WI38 (cell line): ENCODE results near the gene FOXJ1.
A peak's percentile ranks its signal among the peaks of the same experiment; 100 is the strongest.

Experiments
- H3K4me3 ChIP-seq: 2 replicates; pipeline ENCODE4 v1.5.1; 2011; ENCODE audit warnings: low read depth, mild to moderate bottlenecking, control low read depth, low read length
- TF ChIP-seq, protein P1 (sequence below): IDR thresholded peaks from 2 replicates; pipeline ENCODE4 v1.5.1; 2012; ENCODE audit warnings: low read depth, mild to moderate bottlenecking, control low read depth, low read length

The FOXJ1 gene

DNA sequence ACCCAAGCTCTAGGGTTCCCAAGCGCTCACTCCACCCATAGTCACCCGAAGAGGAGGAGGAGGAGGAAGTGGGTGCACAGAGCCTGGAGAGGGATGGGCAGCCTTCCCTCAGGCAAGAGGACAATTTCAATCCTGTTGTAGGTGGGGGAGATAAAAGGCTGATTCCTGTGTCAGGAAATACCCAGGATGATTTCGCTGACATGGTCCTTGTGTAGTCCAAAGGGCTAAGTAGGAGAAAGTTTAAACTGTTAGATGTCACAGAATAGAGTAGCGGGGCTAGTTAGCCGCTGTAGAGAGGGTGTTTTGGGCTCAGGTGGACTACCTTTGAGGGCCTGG, 36.2 kb downstream of the FOXJ1 start:
- no peak overlapping the region for H3K4me3 ChIP-seq
- TF ChIP-seq, protein P1, sequence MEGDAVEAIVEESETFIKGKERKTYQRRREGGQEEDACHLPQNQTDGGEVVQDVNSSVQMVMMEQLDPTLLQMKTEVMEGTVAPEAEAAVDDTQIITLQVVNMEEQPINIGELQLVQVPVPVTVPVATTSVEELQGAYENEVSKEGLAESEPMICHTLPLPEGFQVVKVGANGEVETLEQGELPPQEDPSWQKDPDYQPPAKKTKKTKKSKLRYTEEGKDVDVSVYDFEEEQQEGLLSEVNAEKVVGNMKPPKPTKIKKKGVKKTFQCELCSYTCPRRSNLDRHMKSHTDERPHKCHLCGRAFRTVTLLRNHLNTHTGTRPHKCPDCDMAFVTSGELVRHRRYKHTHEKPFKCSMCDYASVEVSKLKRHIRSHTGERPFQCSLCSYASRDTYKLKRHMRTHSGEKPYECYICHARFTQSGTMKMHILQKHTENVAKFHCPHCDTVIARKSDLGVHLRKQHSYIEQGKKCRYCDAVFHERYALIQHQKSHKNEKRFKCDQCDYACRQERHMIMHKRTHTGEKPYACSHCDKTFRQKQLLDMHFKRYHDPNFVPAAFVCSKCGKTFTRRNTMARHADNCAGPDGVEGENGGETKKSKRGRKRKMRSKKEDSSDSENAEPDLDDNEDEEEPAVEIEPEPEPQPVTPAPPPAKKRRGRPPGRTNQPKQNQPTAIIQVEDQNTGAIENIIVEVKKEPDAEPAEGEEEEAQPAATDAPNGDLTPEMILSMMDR = no peak

DNA sequence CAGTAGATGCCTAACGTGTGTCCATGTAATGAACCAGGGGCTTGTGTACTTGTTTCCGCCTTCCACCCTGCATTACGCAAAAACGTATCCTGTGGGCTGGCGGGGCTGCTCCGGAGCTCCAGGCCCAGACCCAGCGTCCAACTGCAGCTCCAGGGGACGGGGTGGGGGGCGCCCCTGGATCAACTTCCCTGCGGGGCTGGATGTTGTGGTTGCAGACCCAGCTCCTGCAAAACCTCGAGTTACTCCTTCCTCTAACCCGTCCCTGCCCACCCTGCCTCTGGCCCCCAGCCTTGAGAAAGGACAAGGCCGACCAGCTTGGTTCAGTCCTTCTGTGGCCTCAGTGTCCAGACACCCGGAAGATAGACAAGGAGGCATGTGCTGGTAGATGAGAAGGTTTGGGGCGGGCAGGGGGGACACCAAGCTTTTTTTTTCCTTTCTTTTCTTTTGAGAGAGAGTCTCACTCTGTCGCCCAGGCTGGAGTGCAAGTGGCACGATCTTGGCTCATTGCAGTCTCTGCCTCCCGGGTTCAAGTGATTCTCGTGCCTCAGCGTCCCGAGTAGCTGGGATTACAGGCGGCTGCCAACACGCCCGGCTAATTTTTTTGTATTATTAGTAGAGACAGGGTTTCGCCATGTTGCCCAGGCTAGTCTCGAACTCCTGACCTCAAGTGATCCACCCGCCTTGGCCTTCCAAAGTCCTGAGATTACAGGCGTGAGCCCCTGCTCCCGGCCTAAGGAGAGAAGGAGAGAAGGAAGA, 36.7 kb downstream of the FOXJ1 start:
- peak overlapping the region; percentile 75 for H3K4me3 ChIP-seq
- TF ChIP-seq, protein P1 = no peak

DNA sequence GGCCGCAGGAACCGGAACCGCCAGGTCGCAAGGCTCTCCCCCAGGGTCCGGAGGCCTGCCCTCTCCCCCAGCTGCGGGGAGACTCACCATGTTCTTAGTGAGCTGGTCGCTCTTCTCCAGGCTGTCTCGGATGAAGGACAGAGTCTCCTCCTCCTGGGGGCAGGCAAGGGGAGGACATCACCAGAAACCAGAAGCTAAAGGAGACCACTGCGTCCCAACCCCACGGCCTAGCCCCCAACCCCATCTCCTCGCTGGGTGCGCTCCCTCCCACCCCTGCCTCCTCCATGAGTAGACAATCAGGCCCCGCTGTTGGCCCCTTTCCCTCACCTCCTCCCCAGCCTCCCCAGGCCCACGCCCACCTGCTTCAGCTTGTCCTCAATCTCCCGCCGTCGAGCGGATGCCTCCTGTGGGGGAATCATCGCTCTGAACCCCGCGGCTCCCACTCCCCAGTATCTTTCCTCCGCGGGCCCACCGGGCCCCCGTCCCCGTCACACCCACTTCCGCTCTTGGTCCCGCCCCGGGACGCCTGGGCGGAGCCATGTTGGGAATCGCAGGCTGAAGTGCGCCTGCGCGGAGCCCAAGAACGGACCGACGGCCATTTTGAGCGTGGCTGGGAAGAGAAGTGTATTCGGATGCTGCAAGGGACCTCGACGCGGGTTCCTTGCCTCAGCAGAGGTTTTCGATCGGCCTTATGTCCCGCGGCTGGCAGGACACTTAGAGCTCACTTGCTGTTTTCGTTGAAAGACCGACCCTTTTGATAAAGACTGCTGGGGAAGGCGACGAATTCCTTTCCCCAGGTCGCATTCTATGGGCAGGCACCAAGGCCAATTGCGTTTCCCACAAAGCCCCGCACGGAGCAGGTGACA, 37.5 kb downstream of the FOXJ1 start, which contains the start of gene EXOC7:
TSS of gene EXOC7 (minus strand) at position 514 of the 866 bp plus-strand sequence. CDS start at position 419, 95 bp downstream.
- H3K4me3 ChIP-seq = peak within 1 kb of the TSS; percentile 75
- TF ChIP-seq, protein P1 = no peak

DNA sequence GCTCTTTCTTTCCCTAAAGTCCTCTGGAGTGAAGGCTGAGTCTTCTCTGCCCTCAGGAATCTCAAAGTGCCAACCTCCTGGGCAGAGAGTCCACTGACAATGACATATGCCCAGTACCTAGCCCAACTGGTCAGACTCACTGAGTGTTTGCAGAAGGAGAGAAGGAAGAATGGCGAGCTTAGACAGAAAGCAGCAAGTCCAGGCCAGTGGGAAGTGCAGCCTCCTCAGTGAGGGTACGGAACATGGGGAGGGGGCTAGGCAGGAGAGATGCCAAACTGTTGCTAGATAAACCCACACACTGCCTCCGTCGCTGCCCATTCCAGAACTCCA, 38.1 kb downstream of the FOXJ1 start:
- H3K4me3 ChIP-seq = peak overlapping the region; percentile 75
- TF ChIP-seq, protein P1 = no peak

DNA sequence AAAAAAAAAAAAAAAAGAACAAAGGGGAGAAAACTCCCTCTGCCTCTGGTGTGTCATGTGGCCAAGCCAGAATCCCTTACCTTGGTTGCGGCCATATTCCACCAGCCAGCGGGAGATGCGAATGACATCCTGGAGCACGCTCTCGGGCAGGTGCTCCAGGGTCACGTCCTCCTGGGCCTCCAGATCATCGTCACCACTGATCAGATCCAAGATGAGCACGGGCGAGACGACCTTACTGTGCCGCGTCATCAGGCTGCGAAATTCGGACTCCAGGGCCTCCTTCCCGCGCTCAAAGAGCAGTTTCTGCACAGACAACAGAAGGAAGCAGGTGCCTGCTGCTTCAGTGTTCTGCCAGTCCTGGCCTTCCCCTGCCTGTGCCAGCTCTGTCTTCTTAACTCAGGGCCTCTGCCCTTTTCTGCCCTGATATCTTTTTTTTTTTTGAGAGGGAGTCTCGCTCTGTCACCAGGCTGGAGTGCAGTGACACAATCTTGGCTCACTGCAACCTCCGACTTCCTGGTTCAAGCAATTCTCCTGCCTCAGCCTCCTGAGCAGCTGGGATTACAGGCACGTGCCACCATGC, 43.2 kb downstream of the FOXJ1 start:
- no peak overlapping the region for H3K4me3 ChIP-seq
- TF ChIP-seq, protein P1 = no peak

DNA sequence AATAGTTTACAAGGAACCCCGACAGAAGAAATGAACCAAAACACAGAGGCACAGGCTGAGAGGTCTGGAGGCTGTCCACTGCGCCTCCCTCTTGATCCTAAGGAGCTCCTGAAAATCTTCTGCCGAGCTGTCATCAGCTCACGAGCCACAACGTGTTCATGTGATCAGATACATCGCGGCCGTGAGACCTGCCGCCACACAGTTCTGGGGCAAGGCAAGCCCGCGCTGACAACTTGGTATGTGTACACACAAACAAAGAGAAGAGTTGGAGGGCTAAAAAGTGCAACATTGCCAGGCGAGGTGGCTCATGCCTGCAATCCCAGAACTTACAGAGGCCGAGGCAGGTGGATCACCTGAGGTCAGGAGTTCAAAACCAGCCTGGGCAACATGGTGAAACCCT, 45.1 kb downstream of the FOXJ1 start:
- H3K4me3 ChIP-seq = no peak overlapping the region
- TF ChIP-seq, protein P1 = no peak

DNA sequence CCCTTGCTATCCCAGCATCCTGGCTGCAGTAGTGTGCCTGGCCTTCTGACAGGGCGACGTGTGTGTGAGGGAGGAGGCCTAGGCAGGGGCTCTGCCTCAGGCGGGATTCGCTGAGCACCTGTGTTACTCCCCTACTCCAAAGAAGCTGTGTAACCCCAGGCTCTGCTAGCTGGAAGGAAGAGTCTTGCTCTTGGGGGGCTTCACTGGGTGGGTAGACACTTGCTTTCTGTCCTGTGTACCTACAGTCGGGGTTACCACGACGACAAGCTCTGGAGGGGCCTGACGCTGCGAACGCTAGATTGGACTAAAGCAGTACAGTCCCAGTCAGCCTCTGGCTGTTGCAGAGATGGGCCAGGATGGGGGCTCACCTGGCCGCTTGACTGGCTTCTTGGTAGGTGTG, 47.0 kb downstream of the FOXJ1 start:
- no peak overlapping the region for H3K4me3 ChIP-seq
- TF ChIP-seq, protein P1 = no peak
